GM10248 (cell line): Measurements from ENCODE around the gene MYO9A.
A peak's percentile ranks its signal among the peaks of the same experiment; 100 is the strongest.

Experiments
- CTCF ChIA-PET: fragments of 300-600 bp; sonication (Branson Sonifier 250); formaldehyde crosslinking; extraction: SDS; loops from one replicate; lab custom pipeline; 2021; ENCODE audit warnings: antibody characterized with exemption; lab: Yijun Ruan, JAX
- POLR2A ChIA-PET: fragments of 350-650 bp; sonication (Branson Sonifier 250); formaldehyde crosslinking; extraction: SDS; loops from one replicate; lab custom pipeline; 2020; ENCODE audit warnings: antibody characterized with exemption; lab: Yijun Ruan, JAX
- DNase-seq: peaks from one replicate; pipeline ENCODE4 v3.0.0; 2012; ENCODE audit errors: extremely low spot score
- TF ChIP-seq, protein P1 (sequence below): IDR thresholded peaks from 2 replicates; pipeline ENCODE4 v1.5.1; 2012; ENCODE audit warnings: mild to moderate bottlenecking, low read depth; ENCODE audit errors: extremely low read depth, missing control alignments, control extremely low read depth

MYO9A gene

DNA sequence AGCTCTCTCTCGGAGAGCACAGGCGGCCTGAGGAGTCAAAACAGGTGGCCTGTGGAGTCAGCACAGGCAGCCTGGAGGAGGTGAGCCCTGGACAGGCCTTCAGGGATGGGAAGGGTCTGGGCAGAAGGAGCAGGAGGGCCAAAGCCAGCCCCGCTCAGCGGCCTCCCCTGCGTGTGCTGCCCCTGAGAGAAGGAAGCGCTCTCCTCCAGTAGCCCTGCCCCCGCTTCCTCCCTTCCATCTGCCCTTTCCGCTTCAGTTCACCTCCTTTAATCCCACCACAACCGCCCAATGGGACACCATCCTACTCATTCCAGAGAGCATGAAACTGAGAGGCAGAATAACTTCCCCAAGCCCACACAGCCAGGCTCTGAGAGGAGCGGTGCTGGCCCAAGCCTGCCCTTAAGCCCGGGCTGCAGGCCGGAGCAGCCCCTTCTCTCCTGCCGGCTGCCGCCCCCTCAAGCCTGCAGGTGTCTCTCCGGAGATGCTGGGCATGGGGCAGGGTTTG is 310.8 kb downstream of the MYO9A start:
- POLR2A ChIA-PET: no interaction called here
- no peak for DNase-seq

DNA sequence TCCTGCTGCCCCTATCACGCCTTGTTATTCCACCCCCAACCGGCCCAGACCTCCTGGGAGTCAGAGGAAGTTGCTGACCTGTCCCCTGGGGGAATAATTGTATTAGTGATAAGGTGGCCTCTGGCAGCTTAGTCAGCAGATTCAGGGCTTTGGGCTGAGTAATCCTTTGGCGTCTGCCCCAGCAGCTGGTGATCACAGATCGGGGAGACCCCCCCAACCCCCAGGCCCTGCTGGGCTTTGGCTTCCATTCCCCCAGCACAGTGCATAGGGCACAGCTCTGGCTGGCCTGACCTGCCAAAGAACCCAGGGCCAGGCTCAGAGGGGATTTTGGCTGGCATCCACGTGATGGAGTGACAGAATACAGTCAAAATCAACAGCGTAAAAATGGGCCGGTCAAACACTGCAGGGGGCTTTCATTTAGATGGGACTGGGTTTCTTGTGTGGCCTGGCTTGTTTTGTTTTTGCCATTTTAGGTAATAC is 311.5 kb downstream of the MYO9A start:
- TF ChIP-seq, protein P1, sequence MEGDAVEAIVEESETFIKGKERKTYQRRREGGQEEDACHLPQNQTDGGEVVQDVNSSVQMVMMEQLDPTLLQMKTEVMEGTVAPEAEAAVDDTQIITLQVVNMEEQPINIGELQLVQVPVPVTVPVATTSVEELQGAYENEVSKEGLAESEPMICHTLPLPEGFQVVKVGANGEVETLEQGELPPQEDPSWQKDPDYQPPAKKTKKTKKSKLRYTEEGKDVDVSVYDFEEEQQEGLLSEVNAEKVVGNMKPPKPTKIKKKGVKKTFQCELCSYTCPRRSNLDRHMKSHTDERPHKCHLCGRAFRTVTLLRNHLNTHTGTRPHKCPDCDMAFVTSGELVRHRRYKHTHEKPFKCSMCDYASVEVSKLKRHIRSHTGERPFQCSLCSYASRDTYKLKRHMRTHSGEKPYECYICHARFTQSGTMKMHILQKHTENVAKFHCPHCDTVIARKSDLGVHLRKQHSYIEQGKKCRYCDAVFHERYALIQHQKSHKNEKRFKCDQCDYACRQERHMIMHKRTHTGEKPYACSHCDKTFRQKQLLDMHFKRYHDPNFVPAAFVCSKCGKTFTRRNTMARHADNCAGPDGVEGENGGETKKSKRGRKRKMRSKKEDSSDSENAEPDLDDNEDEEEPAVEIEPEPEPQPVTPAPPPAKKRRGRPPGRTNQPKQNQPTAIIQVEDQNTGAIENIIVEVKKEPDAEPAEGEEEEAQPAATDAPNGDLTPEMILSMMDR: no peak
- DNase-seq: peak; percentile 12
- ChIA-PET POLR2A (no interaction called here), CTCF (interaction anchor here (1.0 to 6.2 kb wide), 4 partner anchors 16 to 350 kb away, joined by 4 to 43 read pairs (median 20); no protein-coding TSS in a partner anchor)

More for the DNA sequence above, 310.8 kb downstream of the MYO9A start:
- TF ChIP-seq, protein P1: no peak
- CTCF ChIA-PET: interaction anchor here (1.0 to 2.4 kb wide), 3 partner anchors 63 to 350 kb away, joined by 4 to 7 read pairs (median 4); no protein-coding TSS in a partner anchor

DNA sequence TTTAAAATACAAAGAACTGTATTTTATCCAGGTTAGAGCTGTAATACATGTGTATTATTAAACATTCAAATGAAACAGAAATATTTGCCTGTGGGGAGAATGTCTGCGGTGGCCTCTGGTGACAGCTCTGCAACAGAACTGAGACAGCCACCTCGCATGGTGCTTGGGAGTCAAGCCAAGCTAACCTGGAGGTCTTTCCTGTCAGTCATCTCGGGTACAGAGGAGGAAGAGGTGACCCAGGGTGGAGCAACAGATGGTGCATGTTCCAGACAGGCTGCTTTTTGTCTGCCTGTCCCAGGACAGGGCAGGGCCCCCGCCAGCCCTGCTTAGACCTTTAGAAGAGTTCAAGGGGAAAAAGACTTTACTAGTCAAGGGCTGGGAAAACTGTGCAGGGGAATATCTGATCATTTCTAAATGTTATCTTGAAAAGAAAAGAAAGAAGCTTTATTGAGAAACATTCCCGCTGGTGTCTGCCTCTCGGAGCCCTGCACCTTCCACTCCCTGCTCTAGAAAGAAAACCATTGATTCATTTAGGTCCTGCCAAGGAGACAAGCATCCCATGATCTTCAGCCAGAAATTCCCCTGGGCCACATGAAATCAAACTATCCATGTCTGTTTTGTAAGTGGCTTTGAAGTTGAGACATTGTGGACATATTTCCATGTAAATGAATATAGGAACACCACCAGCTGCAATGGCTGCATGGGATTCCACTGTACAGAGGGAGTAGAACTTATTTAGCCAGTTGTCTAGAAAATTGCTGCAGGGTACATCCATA is 313.1 kb downstream of the MYO9A start:
- ChIA-PET POLR2A (interaction anchor here (0.6 kb wide), 1 partner anchor 770 kb away, joined by 8 read pairs; no protein-coding TSS in a partner anchor), CTCF (interaction anchor here (0.8 to 8.6 kb wide), 15 partner anchors 14 to 361 kb away, joined by 3 to 132 read pairs (median 13); no protein-coding TSS in a partner anchor)
- TF ChIP-seq, protein P1: no peak
- DNase-seq: peak; percentile 34

DNA sequence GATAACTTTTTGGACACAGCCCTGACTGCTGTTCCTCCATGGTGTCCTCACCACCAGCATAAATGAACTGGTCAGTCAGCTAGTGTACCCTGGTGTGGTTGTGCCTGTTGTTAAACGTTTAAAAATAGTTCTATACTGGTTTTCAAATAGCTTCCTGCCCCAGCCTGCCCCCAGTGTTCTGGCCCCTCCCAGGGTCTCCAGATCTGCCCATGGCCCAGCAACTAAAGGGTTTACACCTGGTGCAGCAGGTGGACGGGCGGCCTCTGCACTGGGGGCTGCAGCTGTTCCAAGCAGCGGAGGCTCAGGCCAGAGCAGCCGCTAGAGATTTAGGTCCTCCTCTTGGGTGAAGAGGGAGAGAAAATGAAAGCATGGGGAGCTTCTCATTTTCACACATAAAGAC is 313.7 kb downstream of the MYO9A start:
- ChIA-PET POLR2A (no interaction called here), CTCF (interaction anchor here (0.8 to 8.6 kb wide), 14 partner anchors 14 to 360 kb away, joined by 3 to 132 read pairs (median 13); no protein-coding TSS in a partner anchor)
- TF ChIP-seq, protein P1: no peak
- DNase-seq: no peak

DNA sequence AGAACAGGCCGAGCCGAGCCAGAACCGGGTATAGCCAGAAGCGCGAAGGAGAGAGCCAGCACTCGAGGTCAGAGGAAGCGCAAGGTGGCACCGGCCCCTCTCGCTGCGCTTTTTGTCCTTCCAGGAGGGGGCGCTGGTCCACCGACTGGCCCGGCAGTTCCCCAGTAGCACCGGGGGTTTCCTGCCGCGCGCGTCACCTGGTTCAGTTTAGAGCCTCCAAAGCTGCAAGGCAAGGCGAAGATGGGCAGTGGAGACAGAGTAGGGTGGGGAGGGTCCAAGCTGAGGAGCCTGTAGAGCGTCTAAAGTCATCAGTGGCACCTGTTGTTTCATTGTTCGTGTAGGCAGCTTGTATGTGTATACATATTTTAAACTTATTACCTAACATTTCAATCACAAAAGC is 315.2 kb downstream of the MYO9A start:
- POLR2A ChIA-PET: no interaction called here
- TF ChIP-seq, protein P1: peak; percentile 41
- DNase-seq: peak; percentile 60
- CTCF ChIA-PET: interaction anchor here (0.8 to 8.6 kb wide), 19 partner anchors 12 to 354 kb away, joined by 3 to 132 read pairs (median 11); no protein-coding TSS in a partner anchor

DNA sequence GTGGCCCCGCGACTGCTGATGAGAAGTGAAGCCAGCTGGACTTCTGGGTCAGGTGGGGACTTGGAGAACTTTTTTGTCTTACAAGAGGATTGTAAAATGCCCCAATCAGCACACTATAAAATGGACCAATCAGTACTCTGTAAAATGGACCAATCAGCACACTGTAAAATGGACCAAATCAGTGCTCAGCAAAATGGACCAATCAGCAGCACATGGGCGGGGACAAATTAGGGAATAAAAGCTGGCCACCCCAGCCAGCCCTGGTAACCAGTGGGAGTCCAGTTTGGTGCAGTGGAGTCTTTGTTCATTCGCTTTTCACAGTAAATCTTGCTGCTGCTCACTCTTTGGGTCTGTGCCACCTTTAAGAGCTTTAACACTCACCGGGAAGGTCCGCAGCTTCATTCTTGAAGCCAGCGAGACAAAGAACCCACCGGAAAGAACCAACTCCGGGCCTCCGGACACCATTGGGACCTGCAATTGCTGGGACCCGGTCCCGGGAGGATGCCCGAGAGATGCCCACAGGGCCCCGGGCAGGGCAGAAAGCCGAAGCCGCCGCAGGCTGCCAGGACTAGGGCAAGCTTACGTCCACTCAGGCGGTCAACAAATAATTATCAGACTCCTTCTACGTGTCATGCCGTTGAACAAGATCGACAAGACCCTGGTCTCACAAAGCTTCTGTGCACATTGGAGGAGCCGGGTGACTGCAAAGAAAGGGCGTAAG is 315.9 kb downstream of the MYO9A start:
- POLR2A ChIA-PET: no interaction called here
- CTCF ChIA-PET: interaction anchor here (0.7 to 8.6 kb wide), 32 partner anchors 7 to 363 kb away, joined by 3 to 132 read pairs (median 6); no protein-coding TSS in a partner anchor

More for the DNA sequence above, 315.9 kb downstream of the MYO9A start:
- DNase-seq: no peak
- TF ChIP-seq, protein P1: no peak
